ENCODE results near the gene GPR162.

Gene GPR162

GRCh38 chr12:6834873-6835272, 13.3 kb downstream of the GPR162 start:
- H3K9ac ChIP-seq (ENCODE audit: low read length), result no peak overlapping the region
- no peak overlapping the region for H2AFZ ChIP-seq (ENCODE audit: low read length)
- no peak overlapping the region for H3K27ac ChIP-seq (ENCODE audit: low read depth, low read length, poor library complexity, severe bottlenecking)
- TF ChIP-seq EZH2 (IDR thresholded peaks at IDR 0.05; ENCODE audit: borderline replicate concordance, low read length), result no peak
- TF ChIP-seq CTCF (IDR thresholded peaks at IDR 0.05; ENCODE audit: low read length), result no peak
- H3F3A ChIP-seq (ENCODE audit: insufficient read depth, low read length), result no peaks in the 10 kb centered on the region
- H3K9me2 ChIP-seq (ENCODE audit: low read depth, low read length), result no peaks in the 10 kb centered on the region
- H3K27me3 ChIP-seq (ENCODE audit: insufficient read depth, low read length), result no peaks in the 10 kb centered on the region; the same call in 1 of the 2 replicates
- H3K4me3 ChIP-seq (ENCODE audit: low read depth, low read length, poor library complexity, severe bottlenecking), result no peak overlapping the region
- H3K79me2 ChIP-seq (ENCODE audit: insufficient read depth, low read length), result no peaks in the 10 kb centered on the region
- no peaks in the 10 kb centered on the region for H3K9me3 ChIP-seq (ENCODE audit: low read length)
- H3K4me1 ChIP-seq (ENCODE audit: insufficient read depth, low read length, severe bottlenecking), result peaks cover 12% of the 10 kb centered on the region
- no peak overlapping the region for H3K4me2 ChIP-seq (ENCODE audit: low read length)
- H4K20me1 ChIP-seq (ENCODE audit: insufficient read depth, low read length), result no peaks in the 10 kb centered on the region
- H3K36me3 ChIP-seq (ENCODE audit: insufficient read depth, low read length), result no peaks in the 10 kb centered on the region

GRCh38 chr12:6836851-6837250, 15.2 kb downstream of the GPR162 start:
- Histone ChIP-seq H3K4me1 (ENCODE audit: insufficient read depth, low read length, severe bottlenecking) (peaks cover 27% of the 10 kb centered on the region), H3K27me3 (ENCODE audit: insufficient read depth, low read length) (no peaks in the 10 kb centered on the region; the same call in 1 of the 2 replicates), H3F3A (ENCODE audit: insufficient read depth, low read length) (no peaks in the 10 kb centered on the region), H3K4me3 (ENCODE audit: low read depth, low read length, poor library complexity, severe bottlenecking) (no peak overlapping the region), H3K9me2 (ENCODE audit: low read depth, low read length) (no peaks in the 10 kb centered on the region), H3K9me3 (ENCODE audit: low read length) (no peaks in the 10 kb centered on the region), H3K79me2 (ENCODE audit: insufficient read depth, low read length) (no peaks in the 10 kb centered on the region), H3K27ac (ENCODE audit: low read depth, low read length, poor library complexity, severe bottlenecking) (no peak overlapping the region), H3K9ac (ENCODE audit: low read length) (no peak overlapping the region), H3K4me2 (ENCODE audit: low read length) (no peak overlapping the region), H3K36me3 (ENCODE audit: insufficient read depth, low read length) (no peaks in the 10 kb centered on the region), H4K20me1 (ENCODE audit: insufficient read depth, low read length) (no peaks in the 10 kb centered on the region), H2AFZ (ENCODE audit: low read length) (no peak overlapping the region)
- TF ChIP-seq EZH2 (IDR thresholded peaks at IDR 0.05; ENCODE audit: borderline replicate concordance, low read length), result no peak
- no peak for TF ChIP-seq CTCF (IDR thresholded peaks at IDR 0.05; ENCODE audit: low read length)

GRCh38 chr12:6837370-6838060, 15.9 kb downstream of the GPR162 start:
- Histone ChIP-seq H3K4me2 (ENCODE audit: low read length) (no peak overlapping the region), H3K9me2 (ENCODE audit: low read depth, low read length) (no peaks in the 10 kb centered on the region), H3F3A (ENCODE audit: insufficient read depth, low read length) (no peaks in the 10 kb centered on the region), H3K27ac (ENCODE audit: low read depth, low read length, poor library complexity, severe bottlenecking) (no peak overlapping the region), H3K4me3 (ENCODE audit: low read depth, low read length, poor library complexity, severe bottlenecking) (no peak overlapping the region), H3K9ac (ENCODE audit: low read length) (no peak overlapping the region), H3K27me3 (ENCODE audit: insufficient read depth, low read length) (no peaks in the 10 kb centered on the region; the same call in 1 of the 2 replicates), H3K79me2 (ENCODE audit: insufficient read depth, low read length) (no peaks in the 10 kb centered on the region), H2AFZ (ENCODE audit: low read length) (no peak overlapping the region), H3K36me3 (ENCODE audit: insufficient read depth, low read length) (no peaks in the 10 kb centered on the region), H3K4me1 (ENCODE audit: insufficient read depth, low read length, severe bottlenecking) (peaks cover 30% of the 10 kb centered on the region), H4K20me1 (ENCODE audit: insufficient read depth, low read length) (no peaks in the 10 kb centered on the region), H3K9me3 (ENCODE audit: low read length) (no peaks in the 10 kb centered on the region)
- TF ChIP-seq CTCF (IDR thresholded peaks at IDR 0.05; ENCODE audit: low read length) (no peak), EZH2 (IDR thresholded peaks at IDR 0.05; ENCODE audit: borderline replicate concordance, low read length) (no peak)

Measured in OCI-LY1 (cell line).